ENCODE measurements around the gene DDX41.

Gene DDX41

GRCh38 chr5:177528631-177529030 is 11.9 kb upstream of the DDX41 start:
- no peak overlapping the region for H3K4me3 ChIP-seq (ENCODE audit: low read length)
- no peak for TF ChIP-seq CTCF (conservative IDR thresholded peaks at IDR 0.05; ENCODE audit: low read length)
- DNase-seq (ENCODE audit: low read depth) = no peak

- no peak for DNase-seq (ENCODE audit: low read depth)
- TF ChIP-seq CTCF (conservative IDR thresholded peaks at IDR 0.05; ENCODE audit: low read length) = no peak
- H3K4me3 ChIP-seq (ENCODE audit: low read length) = no peak overlapping the region
These were observed 10.8 kb upstream of the DDX41 start for GRCh38 chr5:177527595-177527994.

- DNase-seq (ENCODE audit: low read depth) = no peak
- no peak for TF ChIP-seq CTCF (conservative IDR thresholded peaks at IDR 0.05; ENCODE audit: low read length)
- no peak overlapping the region for H3K4me3 ChIP-seq (ENCODE audit: low read length)
These were observed 10.0 kb upstream of the DDX41 start for GRCh38 chr5:177526791-177527190.

GRCh38 chr5:177526191-177526590 is 9.4 kb upstream of the DDX41 start:
- DNase-seq (ENCODE audit: low read depth) = no peak
- H3K4me3 ChIP-seq (ENCODE audit: low read length) = no peak overlapping the region
- TF ChIP-seq CTCF (conservative IDR thresholded peaks at IDR 0.05; ENCODE audit: low read length) = no peak

GRCh38 chr5:177524941-177525655 is 8.3 kb upstream of the DDX41 start:
- no peak for DNase-seq (ENCODE audit: low read depth)
- TF ChIP-seq CTCF (conservative IDR thresholded peaks at IDR 0.05; ENCODE audit: low read length) = no peak
- no peak overlapping the region for H3K4me3 ChIP-seq (ENCODE audit: low read length)

- H3K4me3 ChIP-seq (ENCODE audit: low read length) = no peak overlapping the region
- no peak for TF ChIP-seq CTCF (conservative IDR thresholded peaks at IDR 0.05; ENCODE audit: low read length)
- no peak for DNase-seq (ENCODE audit: low read depth)
These were observed 7.8 kb upstream of the DDX41 start for GRCh38 chr5:177524539-177524900.

GRCh38 chr5:177523711-177524538 is 7.2 kb upstream of the DDX41 start:
- no peak overlapping the region for H3K4me3 ChIP-seq (ENCODE audit: low read length)
- TF ChIP-seq CTCF (conservative IDR thresholded peaks at IDR 0.05; ENCODE audit: low read length) = no peak
- DNase-seq (ENCODE audit: low read depth) = no peak

Measured in AG10803 (cell line).